GM18505 (cell line): ENCODE data around the gene PAPOLG.

Source experiments
- ATAC-seq: cut with Tn5 transposase; IDR thresholded peaks from one replicate; pipeline ENCODE4 v1.9.1; 2021; ENCODE audit not compliant: unreplicated experiment
- POLR2A ChIP-seq: IDR thresholded peaks from 4 replicates; pipeline ENCODE4 v1.6.1; 2011; ENCODE audit warnings: borderline replicate concordance; ENCODE audit not compliant: insufficient read depth, insufficient read length; ENCODE audit errors: extremely low read depth

PAPOLG gene

GRCh38 chr2:60839126-60839813 is 83.2 kb downstream of the PAPOLG start:
- ATAC-seq, result peak; percentile 51
- TF ChIP-seq POLR2A, result peak; percentile 35

- ATAC-seq, result peak; percentile 62
- peak; percentile 46 for TF ChIP-seq POLR2A
Measured at GRCh38 chr2:60840880-60841279, 84.8 kb downstream of the PAPOLG start.

- TF ChIP-seq POLR2A, result no peak
- ATAC-seq, result no peak
Measured at GRCh38 chr2:60843006-60843405, 86.9 kb downstream of the PAPOLG start.

- no peak for TF ChIP-seq POLR2A
- no peak for ATAC-seq
Measured at GRCh38 chr2:60844105-60844504, 88.0 kb downstream of the PAPOLG start.

GRCh38 chr2:60847854-60848253 is 91.8 kb downstream of the PAPOLG start:
- no peak for ATAC-seq
- no peak for TF ChIP-seq POLR2A
